K562 (cell line): ENCODE results near the gene APBA2. TPM values are rescaled to one million over a fixed set of nuclear protein-coding genes. Genes with fewer than 3 reads are reported as not detected.

Experiments
- ATAC-seq: fragments of 200-7000 bp; cut with Tn5 transposase; 3 replicates; pipeline ENCODE4 v1.9.1; 2020; ENCODE audit warnings: moderate library complexity
- BruUV-seq: library from RNA; stranded (reverse); fragments of 400-500 nt; replicated peaks from 2 replicates; lab custom pipeline; 2021; lab: Mats Ljungman, UMichigan
- CTCF ChIA-PET: fragments of 300-600 bp; formaldehyde crosslinking; extraction: SDS; loops from one replicate; lab custom pipeline; 2021; ENCODE audit warnings: low intra/inter-chr PET ratio; lab: Yijun Ruan, JAX
- POLR2A ChIA-PET: fragments of 300-600, 350-650 bp; sonication (Branson Sonifier 250); formaldehyde crosslinking; extraction: SDS; loops from one replicate; lab custom pipeline; 2021; ENCODE audit warnings: antibody characterized with exemption, inconsistent platforms; lab: Yijun Ruan, JAX
- DNase-seq, 4 experiments: peaks; one replicate each; pipeline versions ENCODE4 v3.0.0 to v3.0.0-alpha.2; 2011 to 2018; ENCODE audit warnings: low spot score in 3 of 4, mixed read lengths in 3 of 4; ENCODE audit errors: extremely low read depth in 1 of 4
- FAIRE-seq: peaks from 2 replicates; lab custom pipeline; 2011; peaks lifted over from hg19 to GRCh38; lab: Jason Lieb, UNC
- H2AFZ ChIP-seq: 2 replicates; pipeline ENCODE4 v1.6.0; 2011; ENCODE audit warnings: low read depth, low read length, control low read depth, inconsistent platforms
- H3K27ac ChIP-seq: fragments of 200-600 bp; 3 replicates; pipeline ENCODE4 v1.8.0; 2011; ENCODE audit warnings: low read depth, mild to moderate bottlenecking, control low read depth, inconsistent platforms, low read length, moderate library complexity, mixed read lengths; ENCODE audit errors: extremely low read depth
- H3K27me3 ChIP-seq, 2 experiments: fragments of 300-600 bp in 1 of 2; 2 replicates in 1 of 2; 3 replicates in 1 of 2; pipeline versions ENCODE4 v1.6.0 to v1.8.0; 2011; ENCODE audit warnings: inconsistent platforms in 2 of 2, low read length in 2 of 2, mild to moderate bottlenecking in 1 of 2, mixed read lengths in 1 of 2, moderate library complexity in 1 of 2; ENCODE audit not compliant: control insufficient read depth in 2 of 2, insufficient read depth in 2 of 2
- H3K36me3 ChIP-seq: fragments of 300-600 bp; 3 replicates; pipeline ENCODE4 v1.8.0; 2011; ENCODE audit warnings: mild to moderate bottlenecking, low read length, inconsistent platforms; ENCODE audit not compliant: control insufficient read depth, insufficient read depth
- H3K4me1 ChIP-seq, 2 experiments: fragments of 200-600 bp in 1 of 2; replicated peaks in 1 of 2; 2 replicates in 1 of 2; 3 replicates in 1 of 2; pipeline versions ENCODE4 v1.5.1 to v1.8.0; 2011; ENCODE audit warnings: inconsistent platforms in 2 of 2, low read length in 2 of 2, mild to moderate bottlenecking in 1 of 2, mixed read lengths in 1 of 2, moderate library complexity in 1 of 2; ENCODE audit not compliant: control insufficient read depth in 2 of 2, insufficient read depth in 2 of 2
- H3K4me2 ChIP-seq: 2 replicates; pipeline ENCODE4 v1.6.1; 2011; ENCODE audit warnings: low read length, control low read depth, inconsistent platforms, mixed read lengths; ENCODE audit not compliant: insufficient read depth
- H3K4me3 ChIP-seq: fragments of 200-600 bp; sonication (generic), shearing (Covaris generic); 2 replicates; pipeline ENCODE4 v1.5.1; 2016; ENCODE audit warnings: control low read depth, inconsistent platforms
- H3K79me2 ChIP-seq: fragments of 200-600 bp; 3 replicates; pipeline ENCODE4 v1.8.0; 2011; ENCODE audit warnings: low read length, inconsistent platforms; ENCODE audit not compliant: control insufficient read depth, insufficient read depth
- H3K9ac ChIP-seq, 2 experiments: 2 replicates each; pipeline versions ENCODE4 v1.6.0 to v1.6.1; 2011; ENCODE audit warnings: low read depth in 2 of 2, low read length in 2 of 2, control low read depth in 1 of 2, inconsistent platforms in 1 of 2, mild to moderate bottlenecking in 1 of 2, mixed read lengths in 1 of 2; ENCODE audit not compliant: insufficient read depth in 1 of 2
- H3K9me1 ChIP-seq: one replicate; pipeline ENCODE4 v1.6.0; 2011; ENCODE audit warnings: inconsistent platforms, mild to moderate bottlenecking, low read length, moderate library complexity; ENCODE audit not compliant: control insufficient read depth, insufficient read depth
- H3K9me3 ChIP-seq: replicated peaks from 2 replicates; pipeline ENCODE4 v1.5.1; 2011; ENCODE audit warnings: low read depth, low read length, inconsistent platforms; ENCODE audit not compliant: control insufficient read depth, insufficient read depth
- H4K20me1 ChIP-seq: replicated peaks from 2 replicates; pipeline ENCODE4 v1.6.1; 2011; ENCODE audit warnings: low read length, inconsistent platforms, mixed read lengths; ENCODE audit not compliant: control insufficient read depth, insufficient read depth
- CHCHD3 ChIP-seq: fragments of 250-450 bp; sonication (Bioruptor Pico); IDR thresholded peaks from 2 replicates; pipeline ENCODE4 v2.1.2; 2022; ENCODE audit warnings: mild to moderate bottlenecking
- CTCFL ChIP-seq: IDR thresholded peaks from 2 replicates; pipeline ENCODE4 v1.6.1; 2011; ENCODE audit warnings: borderline replicate concordance, low read depth, mild to moderate bottlenecking, moderate library complexity, low read length; ENCODE audit not compliant: insufficient read depth, poor library complexity, severe bottlenecking
- E2F6 ChIP-seq, 2 experiments: IDR thresholded peaks; 2 replicates each; pipeline ENCODE4 v1.6.1; 2011; ENCODE audit warnings: borderline replicate concordance in 1 of 2, control low read depth in 1 of 2, low read depth in 1 of 2, low read length in 1 of 2, mild to moderate bottlenecking in 1 of 2, mixed read lengths in 1 of 2, moderate library complexity in 1 of 2; ENCODE audit not compliant: insufficient read depth in 1 of 2, insufficient read length in 1 of 2, poor library complexity in 1 of 2, severe bottlenecking in 1 of 2; ENCODE audit errors: extremely low read depth in 1 of 2
- PTTG1 ChIP-seq: fragments of 450-650 bp; IDR thresholded peaks from 2 replicates; pipeline ENCODE4 v1.6.1; 2016; ENCODE audit warnings: low read depth, mild to moderate bottlenecking, missing genetic modification characterization, missing compliant biosample characterization
- ZNF780A ChIP-seq: fragments of 250-450 bp; sonication (Bioruptor Pico); IDR thresholded peaks from 2 replicates; pipeline ENCODE4 v1.5.0; 2021; ENCODE audit warnings: mild to moderate bottlenecking
- WGBS: fragments of 100-300 bp; shearing (Covaris generic); methylation state at CpG from one replicate; pipeline ENCODE4 v1.1.6; 2016; ENCODE audit warnings: low coverage, mixed read lengths; ENCODE audit not compliant: insufficient coverage; ENCODE audit errors: missing lambda C conversion rate; 5-methylcytosine and 5-hydroxymethylcytosine counted together
- in situ Hi-C: fragments of 300-500 bp; cut with MboI; formaldehyde crosslinking; loops from 4 replicates; pipeline ENCODE4 v1.15.0; 2018; ENCODE audit warnings: inconsistent platforms, mixed read lengths
- intact Hi-C: fragments of 100-400 bp; cut with micrococcal nuclease; formaldehyde crosslinking; loops from 2 replicates; pipeline ENCODE4 v1.14.2; 2022
- polyA plus RNA-seq, 8 experiments: library from polyadenylated mRNA; depleted of rRNA in 4 of 8; stranded (reverse) in 5 of 8; unstranded in 3 of 8; fragments of >200 nt; fragmentation: Nextera tagmentation in 2 of 8; fragmentation: Illumina TruSeq in 1 of 8; extraction: Ambion mirVana in 2 of 8; extraction: Trizol in 1 of 8; gene quantifications; 2 replicates each; pipeline versions ENCODE4 v1.2.1 to v1.2.3, GENCODE V29; 2011 to 2014; ENCODE audit warnings: inconsistent platforms in 1 of 8, missing spikeins in 1 of 8
- total RNA-seq, 7 experiments: library from RNA; depleted of rRNA in 6 of 7; stranded (reverse); fragments of >200 nt in 6 of 7; fragmentation: Illumina TruSeq in 2 of 7; extraction: Trizol in 2 of 7; gene quantifications; 2 replicates each; pipeline versions ENCODE4 v1.2.1 to v1.2.3, GENCODE V29; 2011 to 2021; ENCODE audit warnings: low replicate concordance in 1 of 7

Gene APBA2
- total and polyA plus RNA-seq, 9 of the 15 experiments (the other 6 are each of a cell fraction or from before 2014, with no cell fraction given) = 0.24 to 40.9 (median 25.2) TPM

- TF ChIP-seq CTCFL (no peak), PTTG1 (tag) (no peak)
These were observed 97.1 kb downstream of the APBA2 start (continued) for GRCh38 chr15:28982886-28983285.

GRCh38 chr15:28983432-28984311 is 97.9 kb downstream of the APBA2 start:
- no peak overlapping the region for H3K4me3 ChIP-seq
- no TSS peak for BruUV-seq
- H3K9me3 ChIP-seq = no peaks in the 10 kb centered on the region
- H3K4me1 ChIP-seq = peaks cover 4 to 20% of the 10 kb centered on the region in 2 experiments; a peak in 3 of 5 replicates
- no peaks in the 10 kb centered on the region for H3K36me3 ChIP-seq
- H3K9me1 ChIP-seq = no peaks in the 10 kb centered on the region
- CTCF ChIA-PET = no interaction called here
- no peaks in the 10 kb centered on the region for H3K27me3 ChIP-seq
- FAIRE-seq (peak; percentile 46), DNase-seq (peak; percentile 64 to 70 (median 66)), ATAC-seq (peak; percentile 96)
- H2AFZ ChIP-seq = no peak overlapping the region
- intact Hi-C loops = loop anchor here (1.0 kb wide), 1 partner anchor 107 kb away; no protein-coding TSS in a partner anchor
- H3K79me2 ChIP-seq = 0 out of 3 replicates have a peak, but pooled peaks cover 4% of the 10 kb centered on the region
- H4K20me1 ChIP-seq = peaks cover 10% of the 10 kb centered on the region; the same call in 1 of the 2 replicates
- H3K9ac ChIP-seq = no peak overlapping the region
- in situ Hi-C loops = no loop called here
- POLR2A ChIA-PET = interaction anchor here (1.2 kb wide), 1 partner anchor 18 kb away, joined by 3 read pairs; no protein-coding TSS in a partner anchor
- H3K27ac ChIP-seq = no peak overlapping the region
- H3K4me2 ChIP-seq = no peak overlapping the region
- 62% methylated on average over 18 of the region's 20 CpGs for WGBS
- TF ChIP-seq CHCHD3 = no peak
- TF ChIP-seq ZNF780A (CRISPR knock-in tag) = no peak
- TF ChIP-seq E2F6 (IDR thresholded peaks at IDR 0.05; ENCODE audit: borderline replicate concordance in 1 of 2, extremely low read depth in 1 of 2, insufficient read depth in 1 of 2, insufficient read length in 1 of 2, low read depth in 1 of 2, low read length in 1 of 2, poor library complexity in 1 of 2, severe bottlenecking in 1 of 2) = peak in 1 of 2 experiments; percentile 35
